PC-9 (cell line): ENCODE data around the gene ARNT2.

Experiments used
- CTCF ChIP-seq: fragments of 200-600 bp; sonication (generic); conservative IDR thresholded peaks from 2 replicates; pipeline ENCODE4 v1.6.1; 2017; ENCODE audit warnings: mixed run types, antibody characterized with exemption, mild to moderate bottlenecking, moderate library complexity
- EZH2 ChIP-seq: fragments of 200-600 bp; sonication (generic); IDR thresholded peaks from 2 replicates; pipeline ENCODE4 v1.8.0; 2017; ENCODE audit warnings: antibody characterized with exemption, low read depth

GRCh38 chr15:80485370-80486164 lies 81.4 kb downstream of the ARNT2 start:
- no peak for TF ChIP-seq CTCF
- TF ChIP-seq EZH2: no peak
